Caco-2 (cell line): ENCODE data around the gene ABCF1. TPM values are rescaled to one million over a fixed set of nuclear protein-coding genes. Genes with fewer than 3 reads are reported as not detected.
"Not testable (repeated sequence)": the region's sequence is repeated elsewhere in the genome, so short reads cannot be mapped to it uniquely, and the experiment has no call there.

Source experiments
- BruUV-seq: library from RNA; stranded (reverse); fragments of 400-500 nt; replicated peaks from 2 replicates; lab custom pipeline; 2021; lab: Mats Ljungman, UMichigan
- CTCF ChIA-PET: fragments of 300-600 bp; sonication (Branson Sonifier 250); formaldehyde crosslinking; loops from one replicate; lab custom pipeline; 2022; ENCODE audit warnings: antibody characterized with exemption; lab: Charles Lee
- POLR2A ChIA-PET: fragments of 300-600 bp; sonication (Branson Sonifier 250); formaldehyde crosslinking; loops from one replicate; lab custom pipeline; 2022; ENCODE audit warnings: antibody characterized with exemption; lab: Charles Lee
- DNase-seq, 2 experiments: peaks; one replicate each; pipeline versions ENCODE4 v3.0.0 to v3.0.0-alpha.2; 2020 to 2022
- H3K27me3 ChIP-seq: replicated peaks from 2 replicates; pipeline ENCODE4 v1.6.0; 2011; ENCODE audit warnings: low read length; ENCODE audit not compliant: control insufficient read depth, insufficient read depth
- H3K36me3 ChIP-seq: 2 replicates; pipeline ENCODE4 v1.5.1; 2011; ENCODE audit warnings: low read length; ENCODE audit not compliant: control insufficient read depth, insufficient read depth
- H3K4me1 ChIP-seq: fragments of 250-450 bp; sonication (Bioruptor Pico); 2 replicates; pipeline ENCODE4 v1.5.1; 2020; ENCODE audit warnings: mild to moderate bottlenecking
- H3K4me3 ChIP-seq: 2 replicates; pipeline ENCODE4 v1.5.1; 2011; ENCODE audit warnings: low read depth, mild to moderate bottlenecking, control low read depth, low read length
- H3K9me3 ChIP-seq: fragments of 250-450 bp; sonication (Bioruptor Pico); 2 replicates; pipeline ENCODE4 v1.5.1; 2020; ENCODE audit warnings: mild to moderate bottlenecking, moderate library complexity
- H3K27ac Mint-ChIP-seq: one replicate; pipeline ENCODE4 v1.8.0; 2022; ENCODE audit warnings: mixed read lengths; ENCODE audit not compliant: unreplicated experiment
- H3K27me3 Mint-ChIP-seq: one replicate; pipeline ENCODE4 v1.8.0; 2022; ENCODE audit warnings: mixed read lengths; ENCODE audit not compliant: insufficient read depth, unreplicated experiment
- H3K36me3 Mint-ChIP-seq: one replicate; pipeline ENCODE4 v1.8.0; 2022; ENCODE audit warnings: mild to moderate bottlenecking, mixed read lengths; ENCODE audit not compliant: insufficient read depth, unreplicated experiment
- H3K4me1 Mint-ChIP-seq: one replicate; pipeline ENCODE4 v1.8.0; 2022; ENCODE audit warnings: low read depth, mixed read lengths; ENCODE audit not compliant: unreplicated experiment
- H3K4me3 Mint-ChIP-seq: one replicate; pipeline ENCODE4 v1.8.0; 2022; ENCODE audit warnings: mild to moderate bottlenecking, moderate library complexity, mixed read lengths; ENCODE audit not compliant: unreplicated experiment
- H3K9me3 Mint-ChIP-seq: one replicate; pipeline ENCODE4 v1.8.0; 2022; ENCODE audit warnings: mixed read lengths; ENCODE audit not compliant: unreplicated experiment
- CTCF ChIP-seq, 2 experiments: fragments of 200-600 bp in 1 of 2; IDR thresholded peaks; 1 replicate in 1 of 2; 2 replicates in 1 of 2; pipeline versions ENCODE4 v1.5.1 to v1.8.0; 2011 to 2022; ENCODE audit warnings: antibody characterized with exemption in 1 of 2, control low read depth in 1 of 2, inconsistent platforms in 1 of 2, low read depth in 1 of 2, low read length in 1 of 2, mild to moderate bottlenecking in 1 of 2, moderate library complexity in 1 of 2; ENCODE audit not compliant: insufficient read depth in 1 of 2, severe bottlenecking in 1 of 2, unreplicated experiment in 1 of 2
- intact Hi-C: fragments of 100-400 bp; cut with micrococcal nuclease; formaldehyde crosslinking; loops from one replicate; pipeline ENCODE4 v1.10.0; 2022; ENCODE audit not compliant: unreplicated experiment
- total RNA-seq: library from RNA; stranded (reverse); gene quantifications from 2 replicates; pipeline ENCODE4 v1.2.3, GENCODE V29; 2022

Gene ABCF1
- total RNA-seq, 1 experiment from 2014 or later = 93.7 TPM

- Mint-ChIP-seq H3K4me3 (no peak overlapping the region), H3K27me3 (no peaks in the 10 kb centered on the region), H3K9me3 (no peaks in the 10 kb centered on the region), H3K36me3 (peaks cover 95% of the 10 kb centered on the region), H3K27ac (peak overlapping the region; percentile 31), H3K4me1 (peaks cover 6% of the 10 kb centered on the region)
- intact Hi-C loops = no loop called here
- Histone ChIP-seq H3K4me3 (no peak overlapping the region), H3K4me1 (peaks cover 8% of the 10 kb centered on the region), H3K36me3 (peaks cover 5% of the 10 kb centered on the region), H3K9me3 (no peaks in the 10 kb centered on the region), H3K27me3 (no peaks in the 10 kb centered on the region)
- DNase-seq = peak; percentile 57 to 61
- POLR2A ChIA-PET = no interaction called here
- CTCF ChIA-PET = interaction anchor here (0.7 to 1.3 kb wide), 4 partner anchors 20 to 109 kb away, joined by 3 to 4 read pairs (median 3); partner anchors contain the start of gene ABCF1
- no peak for TF ChIP-seq CTCF (IDR thresholded peaks at IDR 0.05; ENCODE audit: insufficient read depth in 1 of 2, low read depth in 1 of 2, low read length in 1 of 2, severe bottlenecking in 1 of 2, unreplicated experiment in 1 of 2)
- no TSS peak for BruUV-seq
These were observed 19.8 kb downstream of the ABCF1 start for GRCh38 chr6:30591008-30591407.

- Histone ChIP-seq H3K36me3 (peaks cover 3% of the 10 kb centered on the region), H3K4me3 (no peak overlapping the region), H3K27me3 (no peaks in the 10 kb centered on the region), H3K9me3 (no peaks in the 10 kb centered on the region), H3K4me1 (peaks cover 8% of the 10 kb centered on the region)
- no peak for TF ChIP-seq CTCF (IDR thresholded peaks at IDR 0.05; ENCODE audit: insufficient read depth in 1 of 2, low read depth in 1 of 2, low read length in 1 of 2, severe bottlenecking in 1 of 2, unreplicated experiment in 1 of 2)
- peaks cover 95% of the 10 kb centered on the region for H3K36me3 Mint-ChIP-seq
- H3K4me3 Mint-ChIP-seq = no peak overlapping the region
- POLR2A ChIA-PET = interaction anchor here (0.9 kb wide), 1 partner anchor 23 kb away, joined by 4 read pairs; no protein-coding TSS in a partner anchor
- DNase-seq = no peak
- CTCF ChIA-PET = no interaction called here
- no TSS peak for BruUV-seq
- H3K27ac Mint-ChIP-seq = no peak overlapping the region
- H3K9me3 Mint-ChIP-seq = no peaks in the 10 kb centered on the region
- no peaks in the 10 kb centered on the region for H3K27me3 Mint-ChIP-seq
- intact Hi-C loops = no loop called here
- peaks cover 6% of the 10 kb centered on the region for H3K4me1 Mint-ChIP-seq
These were observed 21.0 kb downstream of the ABCF1 start for GRCh38 chr6:30592287-30592686.

GRCh38 chr6:30597315-30598144, 26.3 kb downstream of the ABCF1 start:
- Mint-ChIP-seq H3K36me3 (peaks cover 90% of the 10 kb centered on the region), H3K27ac (peak overlapping the region; percentile 82)
- not testable (repeated sequence) for H3K9me3 Mint-ChIP-seq, BruUV-seq, H3K27me3 ChIP-seq, H3K9me3 ChIP-seq, H3K4me1 Mint-ChIP-seq, H3K4me1 ChIP-seq, H3K36me3 ChIP-seq, H3K4me3 ChIP-seq, H3K4me3 Mint-ChIP-seq, H3K27me3 Mint-ChIP-seq
- intact Hi-C loops = loop anchor here (1.0 to 5.0 kb wide), 3 partner anchors 40 to 115 kb away; partner anchors contain the start of genes GNL1 and PRR3
- DNase-seq = peak; percentile 84 to 87
- POLR2A ChIA-PET = interaction anchor here (0.6 to 1.0 kb wide), 2 partner anchors 16 to 26 kb away, joined by 4 read pairs; partner anchors contain the start of gene ABCF1
- CTCF ChIA-PET = interaction anchor here (0.5 to 1.8 kb wide), 9 partner anchors 8 to 520 kb away, joined by 3 to 13 read pairs (median 4); no protein-coding TSS in a partner anchor
- TF ChIP-seq CTCF (IDR thresholded peaks at IDR 0.05; ENCODE audit: insufficient read depth in 1 of 2, low read depth in 1 of 2, low read length in 1 of 2, severe bottlenecking in 1 of 2, unreplicated experiment in 1 of 2) = peak; percentile 67 to 74
